ENCODE data around the gene NKAIN1. TPM values are rescaled to one million over a fixed set of nuclear protein-coding genes. Genes with fewer than 3 reads are reported as not detected.
"Not testable (repeated sequence)": the region's sequence is repeated elsewhere in the genome, so short reads cannot be mapped to it uniquely, and the experiment has no call there.

The NKAIN1 gene
- 0.13 TPM for polyA plus RNA-seq (2012; ENCODE audit: low read depth, missing spikeins)

- TF ChIP-seq PAX5 (IDR thresholded peaks at IDR 0.05; ENCODE audit: insufficient read depth, low read length, severe bottlenecking) (no peak), TAF1 (IDR thresholded peaks at IDR 0.05; ENCODE audit: low read depth, low read length) (no peak), POLR2A (IDR thresholded peaks at IDR 0.05; ENCODE audit: low read depth, low read length) (no peak), SPI1 (IDR thresholded peaks at IDR 0.05; ENCODE audit: low read depth, low read length) (no peak), POLR2AphosphoS5 (IDR thresholded peaks at IDR 0.05; ENCODE audit: low read depth, low read length) (no peak), POU2F2 (IDR thresholded peaks at IDR 0.05; ENCODE audit: low read depth, low read length) (no peak)
- FAIRE-seq: no peak
- no peak for DNase-seq (ENCODE audit: insufficient read length, low spot score)
Observed at GRCh38 chr1:31239653-31240241, at the start of gene NKAIN1. TSS of gene NKAIN1 (minus strand) at chr1:31239887. CDS start at chr1:31239547, 340 bp downstream.

DNA sequence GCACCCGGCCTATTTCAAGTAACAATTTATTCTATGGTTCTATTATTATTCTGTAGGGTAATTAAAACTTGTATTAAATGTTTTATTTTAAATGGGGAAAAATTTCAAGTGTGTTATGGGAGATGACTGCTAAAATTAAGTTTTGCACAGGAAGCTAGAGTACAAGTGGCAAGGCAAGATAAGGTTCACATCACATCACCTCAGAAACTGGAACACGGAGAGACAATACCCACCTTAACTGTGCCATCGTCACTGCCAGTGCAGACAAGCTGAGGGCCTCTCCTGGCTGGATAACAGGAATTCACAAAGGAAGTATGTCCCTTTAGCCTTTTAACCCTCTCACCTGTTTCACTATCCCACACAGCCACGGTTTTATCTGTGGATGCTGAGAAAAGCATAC is 49.3 kb upstream of the NKAIN1 start:
- TF ChIP-seq POU2F2 (IDR thresholded peaks at IDR 0.05; ENCODE audit: low read depth, low read length): no peak
- no peak for TF ChIP-seq POLR2AphosphoS5 (IDR thresholded peaks at IDR 0.05; ENCODE audit: low read depth, low read length)
- TF ChIP-seq SPI1 (IDR thresholded peaks at IDR 0.05; ENCODE audit: low read depth, low read length): no peak
- TF ChIP-seq TAF1 (IDR thresholded peaks at IDR 0.05; ENCODE audit: low read depth, low read length): no peak
- no peak for TF ChIP-seq PAX5 (IDR thresholded peaks at IDR 0.05; ENCODE audit: insufficient read depth, low read length, severe bottlenecking)
- TF ChIP-seq POLR2A (IDR thresholded peaks at IDR 0.05; ENCODE audit: low read depth, low read length): no peak
- DNase-seq (ENCODE audit: insufficient read length, low spot score) (no peak), FAIRE-seq (no peak)

DNA sequence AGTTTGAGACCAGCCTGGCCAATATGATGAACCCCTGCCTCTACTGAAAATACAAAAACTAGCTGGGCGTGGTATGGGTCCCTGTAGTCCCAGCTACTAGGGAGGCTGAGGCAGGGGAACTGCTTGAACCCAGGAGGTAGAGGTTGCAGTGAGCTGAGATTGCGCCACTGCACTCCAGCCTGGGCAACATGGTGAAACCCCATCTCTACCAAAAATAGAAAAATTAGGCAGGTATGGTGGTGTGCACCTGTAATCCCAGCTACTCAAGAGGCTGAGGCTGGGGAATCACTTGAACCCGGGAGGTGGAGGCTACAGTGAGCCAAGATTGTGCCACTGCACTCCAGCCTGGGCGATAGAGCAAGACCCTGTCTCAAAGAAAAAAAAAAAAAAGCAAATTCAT is 48.1 kb upstream of the NKAIN1 start:
- not testable (repeated sequence) for DNase-seq (ENCODE audit: insufficient read length, low spot score); FAIRE-seq

DNA sequence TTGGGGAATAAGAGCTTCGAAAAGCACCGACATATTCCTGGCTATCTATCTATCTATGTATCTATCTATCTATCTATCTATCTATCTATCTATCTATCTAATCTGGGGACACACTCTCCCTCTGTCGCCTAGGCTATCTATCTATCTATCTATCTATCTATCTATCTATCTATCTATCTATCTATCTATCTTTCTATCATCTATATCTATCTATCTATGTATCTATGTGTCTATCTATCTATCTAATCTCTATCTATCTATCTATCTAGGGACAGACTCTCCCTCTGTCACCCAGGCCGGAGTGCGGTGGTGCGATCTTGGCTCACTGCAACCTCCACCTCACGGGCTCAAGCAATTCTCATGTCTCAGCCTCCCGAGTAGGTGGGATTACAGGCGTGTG is 42.7 kb upstream of the NKAIN1 start:
- DNase-seq (ENCODE audit: insufficient read length, low spot score); FAIRE-seq: not testable (repeated sequence)

DNA sequence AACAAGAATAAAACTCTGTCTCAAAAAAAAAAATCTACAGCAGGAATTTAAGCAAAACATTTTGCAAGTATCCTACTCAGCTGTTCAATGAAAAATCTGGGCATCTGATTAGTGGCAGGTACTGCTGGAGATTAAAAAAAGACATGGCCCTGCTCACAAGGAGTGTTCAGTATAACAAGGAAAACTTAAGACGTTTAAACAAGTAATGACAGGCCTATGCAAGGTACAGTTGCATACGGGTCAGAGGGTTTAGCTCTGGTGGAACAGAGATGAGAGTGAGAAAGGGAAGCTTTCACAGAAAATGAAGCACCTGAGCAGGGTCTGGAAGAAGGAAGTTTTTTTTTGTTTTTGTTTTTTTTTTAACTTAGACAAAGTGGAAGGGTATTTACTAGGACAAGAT is 33.9 kb upstream of the NKAIN1 start:
- FAIRE-seq (no peak), DNase-seq (ENCODE audit: insufficient read length, low spot score) (no peak)
- TF ChIP-seq POLR2A (IDR thresholded peaks at IDR 0.05; ENCODE audit: low read depth, low read length): no peak
- TF ChIP-seq PAX5 (IDR thresholded peaks at IDR 0.05; ENCODE audit: insufficient read depth, low read length, severe bottlenecking): no peak
- no peak for TF ChIP-seq TAF1 (IDR thresholded peaks at IDR 0.05; ENCODE audit: low read depth, low read length)
- TF ChIP-seq POLR2AphosphoS5 (IDR thresholded peaks at IDR 0.05; ENCODE audit: low read depth, low read length): no peak
- no peak for TF ChIP-seq SPI1 (IDR thresholded peaks at IDR 0.05; ENCODE audit: low read depth, low read length)

GRCh38 chr1:31272369-31272768 is 32.7 kb upstream of the NKAIN1 start:
- no peak for DNase-seq (ENCODE audit: insufficient read length, low spot score)
- TF ChIP-seq POU2F2 (IDR thresholded peaks at IDR 0.05; ENCODE audit: low read depth, low read length) (no peak), POLR2A (IDR thresholded peaks at IDR 0.05; ENCODE audit: low read depth, low read length) (no peak), TAF1 (IDR thresholded peaks at IDR 0.05; ENCODE audit: low read depth, low read length) (no peak), POLR2AphosphoS5 (IDR thresholded peaks at IDR 0.05; ENCODE audit: low read depth, low read length) (no peak)
- FAIRE-seq: no peak

- no peak for FAIRE-seq
- TF ChIP-seq POLR2AphosphoS5 (IDR thresholded peaks at IDR 0.05; ENCODE audit: low read depth, low read length): no peak
- TF ChIP-seq SPI1 (IDR thresholded peaks at IDR 0.05; ENCODE audit: low read depth, low read length): no peak
- no peak for TF ChIP-seq TAF1 (IDR thresholded peaks at IDR 0.05; ENCODE audit: low read depth, low read length)
- no peak for TF ChIP-seq PAX5 (IDR thresholded peaks at IDR 0.05; ENCODE audit: insufficient read depth, low read length, severe bottlenecking)
- no peak for TF ChIP-seq POLR2A (IDR thresholded peaks at IDR 0.05; ENCODE audit: low read depth, low read length)
- no peak for TF ChIP-seq POU2F2 (IDR thresholded peaks at IDR 0.05; ENCODE audit: low read depth, low read length)
- DNase-seq (ENCODE audit: insufficient read length, low spot score): no peak
Observed at GRCh38 chr1:31266547-31266946, 26.9 kb upstream of the NKAIN1 start.

GRCh38 chr1:31264790-31265386 is 25.2 kb upstream of the NKAIN1 start:
- TF ChIP-seq POLR2A (IDR thresholded peaks at IDR 0.05; ENCODE audit: low read depth, low read length) (no peak), TAF1 (IDR thresholded peaks at IDR 0.05; ENCODE audit: low read depth, low read length) (no peak), POLR2AphosphoS5 (IDR thresholded peaks at IDR 0.05; ENCODE audit: low read depth, low read length) (no peak), SPI1 (IDR thresholded peaks at IDR 0.05; ENCODE audit: low read depth, low read length) (no peak), POU2F2 (IDR thresholded peaks at IDR 0.05; ENCODE audit: low read depth, low read length) (no peak), PAX5 (IDR thresholded peaks at IDR 0.05; ENCODE audit: insufficient read depth, low read length, severe bottlenecking) (no peak)
- FAIRE-seq (no peak), DNase-seq (ENCODE audit: insufficient read length, low spot score) (no peak)

GRCh38 chr1:31263408-31263807 is 23.7 kb upstream of the NKAIN1 start:
- TF ChIP-seq POLR2A (IDR thresholded peaks at IDR 0.05; ENCODE audit: low read depth, low read length): no peak
- no peak for TF ChIP-seq POU2F2 (IDR thresholded peaks at IDR 0.05; ENCODE audit: low read depth, low read length)
- TF ChIP-seq PAX5 (IDR thresholded peaks at IDR 0.05; ENCODE audit: insufficient read depth, low read length, severe bottlenecking): no peak
- TF ChIP-seq POLR2AphosphoS5 (IDR thresholded peaks at IDR 0.05; ENCODE audit: low read depth, low read length): no peak
- no peak for TF ChIP-seq TAF1 (IDR thresholded peaks at IDR 0.05; ENCODE audit: low read depth, low read length)
- TF ChIP-seq SPI1 (IDR thresholded peaks at IDR 0.05; ENCODE audit: low read depth, low read length): no peak
- no peak for DNase-seq (ENCODE audit: insufficient read length, low spot score)
- no peak for FAIRE-seq

GRCh38 chr1:31262393-31262792 is 22.7 kb upstream of the NKAIN1 start:
- not testable (repeated sequence) for DNase-seq (ENCODE audit: insufficient read length, low spot score); FAIRE-seq

DNA sequence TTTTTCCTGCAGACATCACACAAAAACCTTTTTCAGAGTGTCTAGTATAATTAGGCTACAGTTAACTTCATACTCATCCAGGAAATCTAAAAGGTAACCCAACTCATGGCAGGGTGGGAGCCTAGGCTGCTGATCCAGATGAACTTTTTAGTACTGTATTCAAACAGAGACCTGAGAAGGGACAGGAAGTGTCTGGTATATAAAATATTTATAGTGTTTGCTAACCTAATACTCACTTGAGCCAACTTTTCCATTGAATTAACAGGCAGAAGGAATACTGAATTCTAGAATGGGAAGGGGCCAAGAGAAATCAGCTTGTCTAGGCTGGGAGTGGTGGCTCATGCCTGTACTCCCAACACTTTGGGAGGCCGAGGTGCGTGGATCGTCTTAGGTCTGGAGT is 22.2 kb upstream of the NKAIN1 start:
- no peak for FAIRE-seq
- TF ChIP-seq POLR2A (IDR thresholded peaks at IDR 0.05; ENCODE audit: low read depth, low read length) (no peak), TAF1 (IDR thresholded peaks at IDR 0.05; ENCODE audit: low read depth, low read length) (no peak), POU2F2 (IDR thresholded peaks at IDR 0.05; ENCODE audit: low read depth, low read length) (no peak), POLR2AphosphoS5 (IDR thresholded peaks at IDR 0.05; ENCODE audit: low read depth, low read length) (no peak), PAX5 (IDR thresholded peaks at IDR 0.05; ENCODE audit: insufficient read depth, low read length, severe bottlenecking) (no peak), SPI1 (IDR thresholded peaks at IDR 0.05; ENCODE audit: low read depth, low read length) (no peak)
- DNase-seq (ENCODE audit: insufficient read length, low spot score): no peak
